Neural cell (in vitro differentiated cells): Measurements from ENCODE around the gene IL17A. TPM values are rescaled to one million over a fixed set of nuclear protein-coding genes. Genes with fewer than 3 reads are reported as not detected.

Source experiments
- H2AFZ ChIP-seq: fragments of 200-600, 300-800 bp; sonication (generic), shearing (Covaris generic); 2 replicates; pipeline ENCODE4 v1.6.0; 2014; ENCODE audit warnings: low read depth, mild to moderate bottlenecking, antibody characterized with exemption, low read length, moderate library complexity
- H3F3A ChIP-seq: fragments of 200-600 bp; shearing (Covaris generic); 2 replicates; pipeline ENCODE4 v1.6.1; 2016; ENCODE audit warnings: mild to moderate bottlenecking, moderate library complexity, mixed read lengths, antibody characterized with exemption, low read length; ENCODE audit not compliant: insufficient read depth, poor library complexity, severe bottlenecking
- H3K27ac ChIP-seq: fragments of 200-600, 300-800 bp; sonication (generic), shearing (Covaris generic); 2 replicates; pipeline ENCODE4 v1.5.1; 2014; ENCODE audit warnings: mild to moderate bottlenecking, low read length, moderate library complexity
- H3K27me3 ChIP-seq: fragments of 300-800, 200-600 bp; sonication (generic), shearing (Covaris generic); 2 replicates; pipeline ENCODE4 v1.6.0; 2014; ENCODE audit warnings: mild to moderate bottlenecking, low read depth, low read length, moderate library complexity; ENCODE audit not compliant: insufficient read depth
- H3K36me3 ChIP-seq: fragments of 300-800, 200-600 bp; sonication (generic), shearing (Covaris generic); 2 replicates; pipeline ENCODE4 v1.5.1; 2014; ENCODE audit warnings: mild to moderate bottlenecking, antibody characterized with exemption, low read length, moderate library complexity; ENCODE audit not compliant: insufficient read depth
- H3K4me2 ChIP-seq: fragments of 300-800, 200-600 bp; sonication (generic), shearing (Covaris generic); 2 replicates; pipeline ENCODE4 v1.6.0; 2014; ENCODE audit warnings: mild to moderate bottlenecking, low read length
- H3K4me3 ChIP-seq: fragments of 300-800, 200-600 bp; sonication (generic), shearing (Covaris generic); 2 replicates; pipeline ENCODE4 v1.5.1; 2014; ENCODE audit warnings: mild to moderate bottlenecking, low read length, moderate library complexity
- H3K79me2 ChIP-seq: fragments of 200-600 bp; shearing (Covaris generic); replicated peaks from 2 replicates; pipeline ENCODE4 v1.6.0; 2014; ENCODE audit warnings: mild to moderate bottlenecking, low read length, moderate library complexity; ENCODE audit not compliant: insufficient read depth
- H3K9ac ChIP-seq: fragments of 300-800, 200-600 bp; sonication (generic), shearing (Covaris generic); 2 replicates; pipeline ENCODE4 v1.6.1; 2016; ENCODE audit warnings: mild to moderate bottlenecking, low read length, mixed read lengths
- H3K9me2 ChIP-seq: fragments of 200-600 bp; shearing (Covaris generic); 2 replicates; pipeline ENCODE4 v1.6.1; 2016; ENCODE audit warnings: mild to moderate bottlenecking, low read length, mixed read lengths; ENCODE audit not compliant: insufficient read depth
- H3K9me3 ChIP-seq: fragments of 200-600, 300-800 bp; sonication (generic), shearing (Covaris generic); 2 replicates; pipeline ENCODE4 v1.6.1; 2016; ENCODE audit warnings: mild to moderate bottlenecking, mixed run types, low read length, moderate library complexity, mixed read lengths
- H4K20me1 ChIP-seq: fragments of 200-600 bp; shearing (Covaris generic); 2 replicates; pipeline ENCODE4 v1.6.1; 2016; ENCODE audit warnings: mild to moderate bottlenecking, mixed run types; ENCODE audit not compliant: insufficient read depth
- CTCF ChIP-seq: fragments of 450-650 bp; IDR thresholded peaks from 2 replicates; pipeline ENCODE4 v1.5.1; 2014; ENCODE audit warnings: antibody characterized with exemption, mild to moderate bottlenecking, moderate library complexity; ENCODE audit not compliant: poor library complexity, severe bottlenecking
- EP300 ChIP-seq: fragments of 450-650 bp; conservative IDR thresholded peaks from 2 replicates; pipeline ENCODE4 v1.6.1; 2014; ENCODE audit warnings: antibody characterized with exemption, mild to moderate bottlenecking, moderate library complexity; ENCODE audit not compliant: poor library complexity, severe bottlenecking
- EZH2 ChIP-seq: fragments of 200-600, 300-800 bp; shearing (Covaris generic), sonication (generic); IDR thresholded peaks from 2 replicates; pipeline ENCODE4 v1.6.1; 2014; ENCODE audit warnings: antibody characterized with exemption, low read length, borderline replicate concordance, mild to moderate bottlenecking; ENCODE audit not compliant: insufficient read depth, poor library complexity, severe bottlenecking
- MXI1 ChIP-seq: fragments of 450-650 bp; conservative IDR thresholded peaks from 2 replicates; pipeline ENCODE4 v1.6.1; 2014; ENCODE audit warnings: antibody characterized with exemption, mild to moderate bottlenecking; ENCODE audit not compliant: poor library complexity, severe bottlenecking
- POLR2AphosphoS5 ChIP-seq: IDR thresholded peaks from 2 replicates; pipeline ENCODE4 v1.6.1; 2012
- RAD21 ChIP-seq: fragments of 450-650 bp; conservative IDR thresholded peaks from 2 replicates; pipeline ENCODE4 v1.6.1; 2014; ENCODE audit warnings: antibody characterized with exemption, mild to moderate bottlenecking, moderate library complexity
- SMC3 ChIP-seq: fragments of 450-650 bp; conservative IDR thresholded peaks from 2 replicates; pipeline ENCODE4 v1.6.1; 2014; ENCODE audit warnings: antibody characterized with exemption, mild to moderate bottlenecking, moderate library complexity; ENCODE audit not compliant: poor library complexity
- TAF1 ChIP-seq: IDR thresholded peaks from 2 replicates; pipeline ENCODE4 v1.6.1; 2012; ENCODE audit warnings: low read depth
- polyA plus RNA-seq: library from polyadenylated mRNA; depleted of rRNA; stranded (reverse); fragments of >200 nt; gene quantifications from 2 replicates; pipeline ENCODE4 v1.2.3, GENCODE V29; 2014
- TF ChIP-seq, protein P1 (sequence below): IDR thresholded peaks from 2 replicates; pipeline ENCODE4 v1.6.1; 2012; ENCODE audit warnings: borderline replicate concordance

Gene IL17A
- polyA plus RNA-seq, 1 donor from 2014 or later: not detected

- no peak overlapping the region for H3K4me2 ChIP-seq
- no peak overlapping the region for H3K27ac ChIP-seq
- H3K9me2 ChIP-seq: no peaks in the 10 kb centered on the region
- no peaks in the 10 kb centered on the region for H4K20me1 ChIP-seq
- H3F3A ChIP-seq: no peaks in the 10 kb centered on the region
- no peaks in the 10 kb centered on the region for H3K9me3 ChIP-seq
- TF ChIP-seq, protein P1, sequence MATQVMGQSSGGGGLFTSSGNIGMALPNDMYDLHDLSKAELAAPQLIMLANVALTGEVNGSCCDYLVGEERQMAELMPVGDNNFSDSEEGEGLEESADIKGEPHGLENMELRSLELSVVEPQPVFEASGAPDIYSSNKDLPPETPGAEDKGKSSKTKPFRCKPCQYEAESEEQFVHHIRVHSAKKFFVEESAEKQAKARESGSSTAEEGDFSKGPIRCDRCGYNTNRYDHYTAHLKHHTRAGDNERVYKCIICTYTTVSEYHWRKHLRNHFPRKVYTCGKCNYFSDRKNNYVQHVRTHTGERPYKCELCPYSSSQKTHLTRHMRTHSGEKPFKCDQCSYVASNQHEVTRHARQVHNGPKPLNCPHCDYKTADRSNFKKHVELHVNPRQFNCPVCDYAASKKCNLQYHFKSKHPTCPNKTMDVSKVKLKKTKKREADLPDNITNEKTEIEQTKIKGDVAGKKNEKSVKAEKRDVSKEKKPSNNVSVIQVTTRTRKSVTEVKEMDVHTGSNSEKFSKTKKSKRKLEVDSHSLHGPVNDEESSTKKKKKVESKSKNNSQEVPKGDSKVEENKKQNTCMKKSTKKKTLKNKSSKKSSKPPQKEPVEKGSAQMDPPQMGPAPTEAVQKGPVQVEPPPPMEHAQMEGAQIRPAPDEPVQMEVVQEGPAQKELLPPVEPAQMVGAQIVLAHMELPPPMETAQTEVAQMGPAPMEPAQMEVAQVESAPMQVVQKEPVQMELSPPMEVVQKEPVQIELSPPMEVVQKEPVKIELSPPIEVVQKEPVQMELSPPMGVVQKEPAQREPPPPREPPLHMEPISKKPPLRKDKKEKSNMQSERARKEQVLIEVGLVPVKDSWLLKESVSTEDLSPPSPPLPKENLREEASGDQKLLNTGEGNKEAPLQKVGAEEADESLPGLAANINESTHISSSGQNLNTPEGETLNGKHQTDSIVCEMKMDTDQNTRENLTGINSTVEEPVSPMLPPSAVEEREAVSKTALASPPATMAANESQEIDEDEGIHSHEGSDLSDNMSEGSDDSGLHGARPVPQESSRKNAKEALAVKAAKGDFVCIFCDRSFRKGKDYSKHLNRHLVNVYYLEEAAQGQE: no peak
- no peak for TF ChIP-seq EZH2
- TF ChIP-seq MXI1: no peak
- no peak for TF ChIP-seq SMC3
- TF ChIP-seq POLR2AphosphoS5: no peak
- no peak for TF ChIP-seq TAF1
- TF ChIP-seq EP300: no peak
- TF ChIP-seq RAD21: no peak
- TF ChIP-seq CTCF: no peak
- no peaks in the 10 kb centered on the region for H3K79me2 ChIP-seq
- no peak overlapping the region for H2AFZ ChIP-seq
- no peak overlapping the region for H3K9ac ChIP-seq
- no peaks in the 10 kb centered on the region for H3K36me3 ChIP-seq
- H3K27me3 ChIP-seq: no peaks in the 10 kb centered on the region
- no peak overlapping the region for H3K4me3 ChIP-seq
These were observed 14.9 kb downstream of the IL17A start for GRCh38 chr6:52201046-52201445.

DNA sequence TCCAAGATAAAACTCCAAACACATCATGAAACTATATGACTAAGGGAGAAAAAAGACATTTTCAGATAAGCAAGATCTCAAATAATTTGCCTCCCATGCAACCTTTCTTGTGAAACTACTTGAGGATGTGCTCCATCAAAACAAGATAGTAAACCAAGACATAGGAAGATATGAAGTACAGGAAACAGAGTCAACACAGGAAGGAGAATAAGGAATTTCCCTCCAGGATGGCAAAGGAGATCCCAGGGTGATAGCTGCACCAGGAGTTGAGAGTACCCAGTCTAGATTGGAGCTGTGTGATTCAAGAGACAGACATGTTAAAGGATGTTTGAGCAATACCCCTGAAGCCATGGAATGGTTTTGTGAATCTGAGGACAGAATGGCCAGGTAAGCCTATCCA lies 15.3 kb downstream of the IL17A start:
- no peak overlapping the region for H2AFZ ChIP-seq
- no peak overlapping the region for H3K9ac ChIP-seq
- no peak overlapping the region for H3K4me3 ChIP-seq

More for the DNA sequence above, 15.3 kb downstream of the IL17A start:
- Histone ChIP-seq H3K9me2 (no peaks in the 10 kb centered on the region), H3K36me3 (no peaks in the 10 kb centered on the region), H3F3A (no peaks in the 10 kb centered on the region), H3K4me2 (no peak overlapping the region), H3K9me3 (no peaks in the 10 kb centered on the region), H3K79me2 (no peaks in the 10 kb centered on the region), H4K20me1 (no peaks in the 10 kb centered on the region), H3K27me3 (no peaks in the 10 kb centered on the region), H3K27ac (no peak overlapping the region)
- TF ChIP-seq CTCF: no peak
- no peak for TF ChIP-seq EZH2
- no peak for TF ChIP-seq EP300
- TF ChIP-seq, protein P1: no peak
- no peak for TF ChIP-seq POLR2AphosphoS5
- no peak for TF ChIP-seq RAD21
- TF ChIP-seq MXI1: no peak
- no peak for TF ChIP-seq SMC3
- no peak for TF ChIP-seq TAF1
